Activated naive CD4-positive, alpha-beta T cell treated with anti-CD3 and anti-CD28 coated beads, Interleukin-2, amount 50 U/mL, for 16 hours (primary cell): ENCODE measurements around the gene CMTM6.
"Not testable (repeated sequence)": the region's sequence is repeated elsewhere in the genome, so short reads cannot be mapped to it uniquely, and the experiment has no call there.

Source experiments
- DNase-seq: peaks from one replicate; pipeline ENCODE4 v3.0.0-alpha.2; 2020

The CMTM6 gene

GRCh38 chr3:32440611-32441350, 61.9 kb downstream of the CMTM6 start:
- DNase-seq = no peak

GRCh38 chr3:32439421-32439820, 63.2 kb downstream of the CMTM6 start:
- not testable (repeated sequence) for DNase-seq

DNA sequence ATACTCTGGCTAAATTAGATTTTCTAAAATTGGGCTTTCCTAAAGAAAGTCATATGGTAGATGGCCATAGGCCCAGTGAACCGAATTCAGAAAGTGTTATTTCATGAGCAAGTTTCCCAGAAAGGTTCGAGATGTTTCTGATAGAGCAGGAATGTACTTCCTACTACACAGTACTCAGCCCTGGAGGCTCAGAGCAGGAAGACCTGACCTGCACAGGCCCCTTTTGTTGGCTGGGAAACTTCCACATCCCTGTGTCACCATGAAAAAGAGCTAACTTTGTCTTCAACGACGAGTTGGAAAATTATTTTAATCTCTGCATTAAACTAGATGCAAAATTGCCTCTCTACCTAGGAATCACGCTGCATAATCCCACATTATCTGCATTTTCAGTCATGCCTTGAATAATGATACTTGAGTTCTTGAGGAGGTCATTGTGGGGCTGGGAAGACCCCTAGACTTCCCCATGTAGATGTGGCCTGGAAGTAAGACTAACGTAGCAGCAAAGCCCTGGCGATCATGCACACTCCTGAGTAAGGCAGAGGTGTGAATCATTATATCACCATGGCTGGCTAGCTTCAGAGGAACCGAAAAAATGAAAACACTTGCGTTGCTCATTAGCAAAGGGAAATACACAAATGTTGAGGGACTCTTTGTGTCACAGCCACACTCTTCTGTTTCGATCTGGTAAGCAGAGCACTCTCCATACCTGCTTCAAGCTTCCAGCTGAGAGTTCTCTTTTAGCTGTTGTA, 63.9 kb downstream of the CMTM6 start:
- DNase-seq = no peak

DNA sequence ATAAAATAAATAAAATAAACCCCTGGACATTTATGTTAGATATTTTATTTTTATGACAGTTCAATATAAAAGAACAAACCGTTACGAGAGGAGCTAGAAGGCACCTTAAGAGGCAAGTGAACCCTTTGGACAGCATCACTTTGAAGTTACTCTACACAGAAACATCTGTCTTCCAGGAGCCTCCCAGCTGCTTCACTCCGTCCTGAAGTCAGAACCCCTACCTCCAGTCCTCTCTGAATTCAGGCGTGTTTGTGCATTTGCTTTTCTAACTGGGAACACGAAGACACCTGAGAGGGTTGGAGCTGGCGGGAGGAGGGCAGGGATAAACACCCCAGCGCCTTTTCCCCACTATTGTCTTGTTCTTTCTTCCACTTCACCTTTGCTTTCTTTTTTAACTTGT, 64.8 kb downstream of the CMTM6 start:
- DNase-seq = no peak

GRCh38 chr3:32436816-32437189, 65.8 kb downstream of the CMTM6 start:
- DNase-seq = no peak

DNA sequence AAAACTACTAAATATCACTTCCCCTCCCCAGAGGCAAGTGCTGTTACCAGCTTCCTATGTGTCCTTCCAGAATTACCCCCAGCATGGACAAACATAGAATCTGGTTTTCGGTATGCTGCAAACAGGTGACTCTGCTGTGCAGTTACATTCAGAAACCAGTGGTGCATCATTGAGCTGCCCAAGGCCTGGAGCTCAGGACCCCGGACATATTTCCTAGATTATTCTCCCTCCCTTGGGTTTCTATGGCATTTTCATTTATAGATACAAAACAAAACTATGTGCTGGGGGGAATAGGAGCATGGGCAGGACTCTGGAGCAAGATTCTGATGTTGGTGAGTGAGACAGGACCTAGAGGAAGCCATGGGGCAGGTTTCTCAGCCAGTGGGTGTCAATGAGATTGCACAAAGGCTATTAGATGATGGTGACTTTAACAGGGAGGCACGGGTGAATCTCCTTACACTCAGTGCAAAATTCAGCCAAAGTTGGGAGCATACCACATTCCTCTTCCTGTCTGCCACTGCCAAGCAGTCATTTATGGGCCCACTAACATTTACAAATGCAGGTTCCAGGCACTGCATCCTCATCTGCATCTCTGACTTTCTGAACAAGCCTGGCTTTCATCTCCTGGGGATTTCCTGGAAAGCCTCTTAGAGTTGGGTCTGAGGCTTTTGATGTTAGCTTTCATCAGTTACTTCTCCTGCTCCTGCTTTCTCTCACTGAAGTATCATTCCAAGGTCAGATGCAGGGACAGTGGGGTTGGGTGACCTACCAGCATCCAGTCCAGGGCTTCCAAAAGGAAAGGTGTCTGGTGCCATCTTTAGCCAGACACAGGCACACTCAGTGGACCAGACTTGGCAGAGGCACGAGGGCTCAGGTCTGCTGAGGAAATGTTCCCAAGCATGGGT, 66.5 kb downstream of the CMTM6 start:
- no peak for DNase-seq

DNA sequence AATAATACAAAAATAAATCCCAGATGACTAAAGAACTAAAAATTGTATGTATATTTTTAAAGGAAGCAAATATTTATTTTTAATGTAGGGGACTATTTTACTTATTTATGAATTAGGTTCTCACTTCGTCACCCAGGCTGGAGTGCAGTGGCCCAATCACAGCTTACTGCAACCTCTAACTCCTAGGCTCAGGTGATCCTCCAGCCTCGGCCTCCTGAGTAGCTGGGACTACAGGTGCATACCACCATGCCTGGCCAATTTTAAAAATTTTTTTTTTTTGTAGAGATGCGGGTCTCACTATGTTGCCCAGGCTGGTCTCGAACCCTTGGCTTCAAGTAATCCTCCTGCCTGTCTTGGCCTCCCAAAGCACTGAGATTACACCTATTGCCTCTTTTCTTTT, 68.4 kb downstream of the CMTM6 start:
- DNase-seq = no peak

GRCh38 chr3:32432711-32433530, 69.7 kb downstream of the CMTM6 start:
- DNase-seq = no peak

DNA sequence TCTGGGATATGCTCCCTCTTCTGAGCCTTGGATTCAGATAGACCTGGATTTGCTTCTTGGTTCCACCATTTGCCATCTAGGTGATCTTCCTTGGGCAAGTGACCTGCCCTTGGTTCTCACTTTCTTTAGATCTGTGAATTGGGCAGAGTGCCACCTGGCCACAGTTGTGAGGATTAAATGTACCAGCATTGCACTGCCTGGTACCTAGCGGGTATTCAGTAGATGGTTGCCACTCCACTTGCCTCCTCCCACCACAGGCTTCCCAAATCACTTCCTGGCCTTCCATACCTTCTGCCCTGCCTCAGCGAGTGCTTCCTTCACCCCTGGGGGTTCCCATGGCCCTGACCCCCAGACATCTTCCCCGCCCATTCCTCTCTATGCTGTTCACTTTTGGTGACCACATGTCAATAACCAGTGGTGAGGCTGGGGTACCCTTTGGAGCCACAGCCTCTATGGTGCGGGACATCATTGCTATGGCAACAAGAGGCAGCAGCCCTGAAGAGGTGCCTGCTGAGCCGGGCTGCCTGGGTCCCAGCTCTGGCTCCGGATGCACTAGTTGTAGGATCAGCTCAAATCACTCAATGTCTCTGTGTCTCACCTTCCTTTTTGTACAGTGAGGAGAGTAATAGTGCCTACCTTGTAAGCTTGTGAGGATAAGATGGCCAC, 70.5 kb downstream of the CMTM6 start:
- DNase-seq = no peak

- DNase-seq = no peak
Observed at GRCh38 chr3:32431481-32431880, 71.2 kb downstream of the CMTM6 start.
